ENCODE measurements around the gene CSF1R.

Gene CSF1R

GRCh38 chr5:150073086-150073625 is 13.2 kb downstream of the CSF1R start:
- Histone ChIP-seq H3K79me2 (ENCODE audit: insufficient read depth, low read length) (no peaks in the 10 kb centered on the region), H3K9me3 (ENCODE audit: insufficient read depth, low read length, severe bottlenecking) (no peaks in the 10 kb centered on the region), H3K9ac (ENCODE audit: low read depth, low read length) (no peak overlapping the region), H3K4me3 (ENCODE audit: low read depth in 1 of 2, low read length in 2 of 2) (no peak overlapping the region), H3K4me1 (ENCODE audit: insufficient read depth, low read length) (no peaks in the 10 kb centered on the region), H3K27ac (ENCODE audit: low read length) (no peak overlapping the region), H3K36me3 (ENCODE audit: insufficient read depth, low read length) (no peaks in the 10 kb centered on the region), H3K27me3 (ENCODE audit: insufficient read depth, low read length, poor library complexity) (peaks cover 7% of the 10 kb centered on the region), H3K4me2 (ENCODE audit: insufficient read depth, low read length) (no peak overlapping the region), H4K20me1 (ENCODE audit: insufficient read depth, low read length) (no peaks in the 10 kb centered on the region), H2AFZ (ENCODE audit: low read depth, low read length) (no peak overlapping the region)
- no peak for TF ChIP-seq EZH2 (IDR thresholded peaks at IDR 0.05; ENCODE audit: borderline replicate concordance, low read depth, low read length, severe bottlenecking)
- TF ChIP-seq, protein P1, sequence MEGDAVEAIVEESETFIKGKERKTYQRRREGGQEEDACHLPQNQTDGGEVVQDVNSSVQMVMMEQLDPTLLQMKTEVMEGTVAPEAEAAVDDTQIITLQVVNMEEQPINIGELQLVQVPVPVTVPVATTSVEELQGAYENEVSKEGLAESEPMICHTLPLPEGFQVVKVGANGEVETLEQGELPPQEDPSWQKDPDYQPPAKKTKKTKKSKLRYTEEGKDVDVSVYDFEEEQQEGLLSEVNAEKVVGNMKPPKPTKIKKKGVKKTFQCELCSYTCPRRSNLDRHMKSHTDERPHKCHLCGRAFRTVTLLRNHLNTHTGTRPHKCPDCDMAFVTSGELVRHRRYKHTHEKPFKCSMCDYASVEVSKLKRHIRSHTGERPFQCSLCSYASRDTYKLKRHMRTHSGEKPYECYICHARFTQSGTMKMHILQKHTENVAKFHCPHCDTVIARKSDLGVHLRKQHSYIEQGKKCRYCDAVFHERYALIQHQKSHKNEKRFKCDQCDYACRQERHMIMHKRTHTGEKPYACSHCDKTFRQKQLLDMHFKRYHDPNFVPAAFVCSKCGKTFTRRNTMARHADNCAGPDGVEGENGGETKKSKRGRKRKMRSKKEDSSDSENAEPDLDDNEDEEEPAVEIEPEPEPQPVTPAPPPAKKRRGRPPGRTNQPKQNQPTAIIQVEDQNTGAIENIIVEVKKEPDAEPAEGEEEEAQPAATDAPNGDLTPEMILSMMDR (IDR thresholded peaks at IDR 0.05; ENCODE audit: borderline replicate concordance, extremely low read depth, low read length, poor library complexity, severe bottlenecking) = no peak
- DNase-seq (no peak), ATAC-seq (ENCODE audit: insufficient read depth, low read depth) (no peak)

DNA sequence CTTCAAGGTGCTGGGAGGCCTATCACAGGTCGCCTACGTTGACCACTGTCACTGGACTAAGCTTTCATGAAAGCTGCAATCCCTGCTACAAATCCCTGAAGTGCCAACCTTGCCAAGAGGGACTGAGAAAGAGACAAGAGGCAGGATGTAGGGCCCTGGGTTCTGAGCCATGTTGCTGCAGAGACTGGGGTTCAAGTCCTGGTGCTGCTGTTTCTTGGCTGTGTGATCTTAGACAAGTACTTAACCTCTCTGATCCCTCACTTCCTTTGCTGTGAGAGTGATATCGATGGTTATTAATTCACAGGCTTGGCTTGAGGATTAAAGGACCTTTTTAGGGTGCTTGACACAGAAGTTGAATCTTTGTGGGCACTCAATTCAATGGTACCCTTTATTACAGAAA is 15.5 kb downstream of the CSF1R start:
- no peak for ATAC-seq (ENCODE audit: insufficient read depth, low read depth)
- no peak for DNase-seq
- Histone ChIP-seq H3K27me3 (ENCODE audit: insufficient read depth, low read length, poor library complexity) (no peaks in the 10 kb centered on the region), H3K4me3 (ENCODE audit: low read depth in 1 of 2, low read length in 2 of 2) (no peak overlapping the region), H3K27ac (ENCODE audit: low read length) (no peak overlapping the region), H3K36me3 (ENCODE audit: insufficient read depth, low read length) (no peaks in the 10 kb centered on the region), H3K9ac (ENCODE audit: low read depth, low read length) (no peak overlapping the region), H3K4me1 (ENCODE audit: insufficient read depth, low read length) (no peaks in the 10 kb centered on the region), H3K79me2 (ENCODE audit: insufficient read depth, low read length) (no peaks in the 10 kb centered on the region), H3K4me2 (ENCODE audit: insufficient read depth, low read length) (no peak overlapping the region), H4K20me1 (ENCODE audit: insufficient read depth, low read length) (no peaks in the 10 kb centered on the region), H2AFZ (ENCODE audit: low read depth, low read length) (no peak overlapping the region), H3K9me3 (ENCODE audit: insufficient read depth, low read length, severe bottlenecking) (no peaks in the 10 kb centered on the region)
- no peak for TF ChIP-seq EZH2 (IDR thresholded peaks at IDR 0.05; ENCODE audit: borderline replicate concordance, low read depth, low read length, severe bottlenecking)
- TF ChIP-seq, protein P1 (IDR thresholded peaks at IDR 0.05; ENCODE audit: borderline replicate concordance, extremely low read depth, low read length, poor library complexity, severe bottlenecking) = no peak

DNA sequence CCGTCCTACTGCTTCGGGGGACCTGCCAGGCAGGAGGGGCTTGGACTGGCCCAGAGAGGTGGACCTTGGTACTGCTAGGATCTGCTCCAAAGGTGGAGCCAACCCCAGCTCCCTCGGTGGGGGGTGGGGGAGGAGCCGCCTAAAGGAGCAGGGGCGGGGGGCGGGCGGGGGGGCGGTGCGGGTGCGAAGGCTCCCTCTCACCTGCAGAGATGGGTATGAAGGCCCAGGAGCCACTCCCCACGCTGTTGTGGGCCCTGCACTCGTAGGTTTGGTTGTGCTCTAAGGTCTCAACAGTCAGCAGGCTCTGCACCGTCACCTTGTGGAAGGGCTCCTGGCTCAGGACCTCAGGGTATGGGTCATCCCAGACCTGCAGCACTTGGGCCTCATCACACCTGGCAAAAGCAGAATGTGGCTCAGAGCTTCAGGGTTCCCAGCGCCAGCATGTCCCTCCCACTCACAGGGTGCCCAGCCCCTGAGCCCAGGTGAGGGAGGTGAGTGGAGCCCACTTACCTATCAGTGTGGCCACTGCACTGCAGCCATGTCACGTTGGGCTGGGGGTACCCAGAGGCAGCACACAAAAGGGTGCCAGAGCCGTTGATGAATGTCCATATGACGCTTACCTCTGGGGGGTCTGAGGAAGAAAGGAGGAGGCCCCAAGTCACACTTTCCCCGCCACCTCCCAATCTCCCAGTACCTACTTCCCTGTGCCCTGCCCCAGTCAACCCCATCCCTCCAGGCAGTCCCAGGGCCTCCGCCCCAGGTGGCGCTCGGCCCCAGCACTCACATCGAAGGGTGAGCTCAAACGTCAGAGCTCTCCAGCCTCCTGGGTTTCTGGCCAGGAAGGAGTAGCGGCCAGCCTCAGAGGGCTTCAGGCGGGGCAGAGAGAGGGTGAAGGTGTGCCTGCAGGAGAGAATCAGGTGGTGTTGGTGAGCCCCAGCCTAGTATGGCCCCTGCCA is 16.4 kb downstream of the CSF1R start:
- Histone ChIP-seq H3K79me2 (ENCODE audit: insufficient read depth, low read length) (no peaks in the 10 kb centered on the region), H3K27me3 (ENCODE audit: insufficient read depth, low read length, poor library complexity) (no peaks in the 10 kb centered on the region), H3K27ac (ENCODE audit: low read length) (no peak overlapping the region), H3K9me3 (ENCODE audit: insufficient read depth, low read length, severe bottlenecking) (no peaks in the 10 kb centered on the region), H3K9ac (ENCODE audit: low read depth, low read length) (no peak overlapping the region), H3K4me1 (ENCODE audit: insufficient read depth, low read length) (no peaks in the 10 kb centered on the region), H3K4me3 (ENCODE audit: low read depth in 1 of 2, low read length in 2 of 2) (no peak overlapping the region), H3K4me2 (ENCODE audit: insufficient read depth, low read length) (no peak overlapping the region), H4K20me1 (ENCODE audit: insufficient read depth, low read length) (no peaks in the 10 kb centered on the region), H3K36me3 (ENCODE audit: insufficient read depth, low read length) (no peaks in the 10 kb centered on the region), H2AFZ (ENCODE audit: low read depth, low read length) (no peak overlapping the region)
- no peak for TF ChIP-seq EZH2 (IDR thresholded peaks at IDR 0.05; ENCODE audit: borderline replicate concordance, low read depth, low read length, severe bottlenecking)
- TF ChIP-seq, protein P1 (IDR thresholded peaks at IDR 0.05; ENCODE audit: borderline replicate concordance, extremely low read depth, low read length, poor library complexity, severe bottlenecking) = no peak
- DNase-seq (no peak), ATAC-seq (ENCODE audit: insufficient read depth, low read depth) (no peak)
